ENCODE measurements around the gene HNRNPL. TPM values are rescaled to one million over a fixed set of nuclear protein-coding genes. Genes with fewer than 3 reads are reported as not detected.

Gene HNRNPL
- total and polyA plus RNA-seq, 9 of the 15 experiments (the other 6 are each of a cell fraction or from before 2014, with no cell fraction given): 39.5 to 610 (median 299) TPM

DNA sequence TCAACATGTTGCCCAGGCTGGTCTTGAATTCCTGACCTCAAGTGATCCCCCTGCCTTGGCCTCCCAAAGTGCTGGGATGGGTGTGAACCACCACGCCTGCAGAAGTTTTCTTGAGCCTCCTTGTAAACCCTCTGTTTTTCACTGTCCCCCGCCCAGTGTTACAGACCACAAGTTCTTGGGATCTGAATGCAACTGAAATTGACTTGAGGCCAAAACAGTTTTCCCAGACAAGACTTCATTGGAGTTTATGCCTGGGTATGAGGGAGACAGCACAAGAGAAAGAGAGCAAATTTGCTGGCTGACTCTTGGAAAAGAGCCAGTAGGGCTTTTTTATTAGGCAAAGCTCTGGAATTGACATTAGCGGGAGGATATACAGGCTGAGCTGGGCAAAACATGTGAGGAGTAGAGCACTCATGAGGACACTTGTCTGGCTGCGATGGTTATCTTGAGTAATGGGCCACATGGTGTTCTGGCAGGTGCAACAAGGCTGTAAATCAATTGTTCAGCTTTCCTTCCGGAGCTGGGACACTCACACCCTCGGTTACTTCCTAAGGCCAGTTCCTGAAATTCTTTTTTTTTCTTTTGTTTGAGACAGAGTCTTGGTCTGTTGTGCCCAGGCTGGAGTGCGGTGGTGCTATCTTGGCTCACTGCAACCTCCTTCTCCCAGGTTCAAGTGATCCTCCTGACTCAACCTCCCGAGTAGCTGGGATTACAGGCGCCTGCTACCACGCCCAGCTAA is 12.7 kb upstream of the HNRNPL start (continued):
- TF ChIP-seq, protein P1, sequence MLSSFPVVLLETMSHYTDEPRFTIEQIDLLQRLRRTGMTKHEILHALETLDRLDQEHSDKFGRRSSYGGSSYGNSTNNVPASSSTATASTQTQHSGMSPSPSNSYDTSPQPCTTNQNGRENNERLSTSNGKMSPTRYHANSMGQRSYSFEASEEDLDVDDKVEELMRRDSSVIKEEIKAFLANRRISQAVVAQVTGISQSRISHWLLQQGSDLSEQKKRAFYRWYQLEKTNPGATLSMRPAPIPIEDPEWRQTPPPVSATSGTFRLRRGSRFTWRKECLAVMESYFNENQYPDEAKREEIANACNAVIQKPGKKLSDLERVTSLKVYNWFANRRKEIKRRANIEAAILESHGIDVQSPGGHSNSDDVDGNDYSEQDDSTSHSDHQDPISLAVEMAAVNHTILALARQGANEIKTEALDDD (IDR thresholded peaks at IDR 0.05): no peak
- TF ChIP-seq TAF7 (tag; IDR thresholded peaks at IDR 0.05): no peak
- no peak for TF ChIP-seq ZBTB7A (IDR thresholded peaks at IDR 0.05; ENCODE audit: borderline replicate concordance, control insufficient read depth, low read depth, low read length)
- TF ChIP-seq, protein P2, sequence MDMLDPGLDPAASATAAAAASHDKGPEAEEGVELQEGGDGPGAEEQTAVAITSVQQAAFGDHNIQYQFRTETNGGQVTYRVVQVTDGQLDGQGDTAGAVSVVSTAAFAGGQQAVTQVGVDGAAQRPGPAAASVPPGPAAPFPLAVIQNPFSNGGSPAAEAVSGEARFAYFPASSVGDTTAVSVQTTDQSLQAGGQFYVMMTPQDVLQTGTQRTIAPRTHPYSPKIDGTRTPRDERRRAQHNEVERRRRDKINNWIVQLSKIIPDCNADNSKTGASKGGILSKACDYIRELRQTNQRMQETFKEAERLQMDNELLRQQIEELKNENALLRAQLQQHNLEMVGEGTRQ (CRISPR knock-in tag; IDR thresholded peaks at IDR 0.05): 0 out of 2 replicates have a peak, but pooled peaks have one; percentile 34
- TF ChIP-seq, protein P3, sequence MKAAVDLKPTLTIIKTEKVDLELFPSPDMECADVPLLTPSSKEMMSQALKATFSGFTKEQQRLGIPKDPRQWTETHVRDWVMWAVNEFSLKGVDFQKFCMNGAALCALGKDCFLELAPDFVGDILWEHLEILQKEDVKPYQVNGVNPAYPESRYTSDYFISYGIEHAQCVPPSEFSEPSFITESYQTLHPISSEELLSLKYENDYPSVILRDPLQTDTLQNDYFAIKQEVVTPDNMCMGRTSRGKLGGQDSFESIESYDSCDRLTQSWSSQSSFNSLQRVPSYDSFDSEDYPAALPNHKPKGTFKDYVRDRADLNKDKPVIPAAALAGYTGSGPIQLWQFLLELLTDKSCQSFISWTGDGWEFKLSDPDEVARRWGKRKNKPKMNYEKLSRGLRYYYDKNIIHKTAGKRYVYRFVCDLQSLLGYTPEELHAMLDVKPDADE (conservative IDR thresholded peaks at IDR 0.05; ENCODE audit: control insufficient read depth, low read depth, low read length): no peak
- TF ChIP-seq NCOR1 (IDR thresholded peaks at IDR 0.05): peak; percentile 59
- no peak for TF ChIP-seq CBX5 (IDR thresholded peaks at IDR 0.05; ENCODE audit: borderline replicate concordance, low read depth)
- TF ChIP-seq GTF2F1 (IDR thresholded peaks at IDR 0.05; ENCODE audit: low read depth, low read length): no peak
- no peak for TF ChIP-seq TAF1 (IDR thresholded peaks at IDR 0.05; ENCODE audit: control insufficient read depth, extremely low read depth, insufficient read depth, low read length, severe bottlenecking)
- TF ChIP-seq, protein P4, sequence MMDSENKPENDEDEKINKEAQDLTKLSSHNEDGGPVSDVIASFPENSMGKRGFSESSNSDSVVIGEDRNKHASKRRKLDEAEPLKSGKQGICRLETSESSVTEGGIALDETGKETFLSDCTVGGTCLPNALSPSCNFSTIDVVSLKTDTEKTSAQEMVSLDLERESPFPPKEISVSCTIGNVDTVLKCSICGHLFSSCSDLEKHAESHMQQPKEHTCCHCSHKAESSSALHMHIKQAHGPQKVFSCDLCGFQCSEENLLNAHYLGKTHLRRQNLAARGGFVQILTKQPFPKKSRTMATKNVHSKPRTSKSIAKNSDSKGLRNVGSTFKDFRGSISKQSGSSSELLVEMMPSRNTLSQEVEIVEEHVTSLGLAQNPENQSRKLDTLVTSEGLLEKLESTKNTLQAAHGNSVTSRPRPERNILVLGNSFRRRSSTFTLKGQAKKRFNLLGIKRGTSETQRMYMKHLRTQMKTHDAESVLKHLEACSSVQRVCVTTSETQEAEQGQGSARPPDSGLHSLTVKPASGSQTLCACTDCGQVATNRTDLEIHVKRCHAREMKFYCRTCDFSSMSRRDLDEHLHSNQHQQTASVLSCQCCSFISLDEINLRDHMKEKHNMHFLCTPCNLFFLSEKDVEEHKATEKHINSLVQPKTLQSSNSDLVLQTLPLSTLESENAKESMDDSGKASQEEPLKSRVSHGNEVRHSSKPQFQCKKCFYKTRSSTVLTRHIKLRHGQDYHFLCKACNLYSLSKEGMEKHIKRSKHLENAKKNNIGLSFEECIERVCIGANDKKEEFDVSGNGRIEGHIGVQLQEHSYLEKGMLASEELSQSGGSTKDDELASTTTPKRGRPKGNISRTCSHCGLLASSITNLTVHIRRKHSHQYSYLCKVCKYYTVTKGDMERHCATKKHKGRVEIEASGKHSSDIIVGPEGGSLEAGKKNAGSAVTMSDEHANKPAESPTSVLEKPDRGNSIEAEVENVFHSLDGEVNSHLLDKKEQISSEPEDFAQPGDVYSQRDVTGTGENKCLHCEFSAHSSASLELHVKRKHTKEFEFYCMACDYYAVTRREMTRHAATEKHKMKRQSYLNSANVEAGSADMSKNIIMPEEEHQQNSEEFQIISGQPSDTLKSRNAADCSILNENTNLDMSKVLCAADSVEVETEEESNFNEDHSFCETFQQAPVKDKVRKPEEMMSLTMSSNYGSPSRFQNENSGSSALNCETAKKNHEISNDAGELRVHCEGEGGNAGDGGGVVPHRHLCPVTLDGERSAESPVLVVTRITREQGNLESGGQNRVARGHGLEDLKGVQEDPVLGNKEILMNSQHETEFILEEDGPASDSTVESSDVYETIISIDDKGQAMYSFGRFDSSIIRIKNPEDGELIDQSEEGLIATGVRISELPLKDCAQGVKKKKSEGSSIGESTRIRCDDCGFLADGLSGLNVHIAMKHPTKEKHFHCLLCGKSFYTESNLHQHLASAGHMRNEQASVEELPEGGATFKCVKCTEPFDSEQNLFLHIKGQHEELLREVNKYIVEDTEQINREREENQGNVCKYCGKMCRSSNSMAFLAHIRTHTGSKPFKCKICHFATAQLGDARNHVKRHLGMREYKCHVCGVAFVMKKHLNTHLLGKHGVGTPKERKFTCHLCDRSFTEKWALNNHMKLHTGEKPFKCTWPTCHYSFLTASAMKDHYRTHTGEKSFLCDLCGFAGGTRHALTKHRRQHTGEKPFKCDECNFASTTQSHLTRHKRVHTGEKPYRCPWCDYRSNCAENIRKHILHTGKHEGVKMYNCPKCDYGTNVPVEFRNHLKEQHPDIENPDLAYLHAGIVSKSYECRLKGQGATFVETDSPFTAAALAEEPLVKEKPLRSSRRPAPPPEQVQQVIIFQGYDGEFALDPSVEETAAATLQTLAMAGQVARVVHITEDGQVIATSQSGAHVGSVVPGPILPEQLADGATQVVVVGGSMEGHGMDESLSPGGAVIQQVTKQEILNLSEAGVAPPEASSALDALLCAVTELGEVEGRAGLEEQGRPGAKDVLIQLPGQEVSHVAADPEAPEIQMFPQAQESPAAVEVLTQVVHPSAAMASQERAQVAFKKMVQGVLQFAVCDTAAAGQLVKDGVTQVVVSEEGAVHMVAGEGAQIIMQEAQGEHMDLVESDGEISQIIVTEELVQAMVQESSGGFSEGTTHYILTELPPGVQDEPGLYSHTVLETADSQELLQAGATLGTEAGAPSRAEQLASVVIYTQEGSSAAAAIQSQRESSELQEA (IDR thresholded peaks at IDR 0.05; ENCODE audit: low read depth): no peak
- TF ChIP-seq NR2C1 (IDR thresholded peaks at IDR 0.05): no peak
- 0 out of 2 replicates have a peak, but pooled peaks have one; percentile 46 for TF ChIP-seq NR2C1 (tag; IDR thresholded peaks at IDR 0.05)
- TF ChIP-seq, protein P5, sequence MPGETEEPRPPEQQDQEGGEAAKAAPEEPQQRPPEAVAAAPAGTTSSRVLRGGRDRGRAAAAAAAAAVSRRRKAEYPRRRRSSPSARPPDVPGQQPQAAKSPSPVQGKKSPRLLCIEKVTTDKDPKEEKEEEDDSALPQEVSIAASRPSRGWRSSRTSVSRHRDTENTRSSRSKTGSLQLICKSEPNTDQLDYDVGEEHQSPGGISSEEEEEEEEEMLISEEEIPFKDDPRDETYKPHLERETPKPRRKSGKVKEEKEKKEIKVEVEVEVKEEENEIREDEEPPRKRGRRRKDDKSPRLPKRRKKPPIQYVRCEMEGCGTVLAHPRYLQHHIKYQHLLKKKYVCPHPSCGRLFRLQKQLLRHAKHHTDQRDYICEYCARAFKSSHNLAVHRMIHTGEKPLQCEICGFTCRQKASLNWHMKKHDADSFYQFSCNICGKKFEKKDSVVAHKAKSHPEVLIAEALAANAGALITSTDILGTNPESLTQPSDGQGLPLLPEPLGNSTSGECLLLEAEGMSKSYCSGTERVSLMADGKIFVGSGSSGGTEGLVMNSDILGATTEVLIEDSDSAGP (CRISPR knock-in tag; IDR thresholded peaks at IDR 0.05): no peak
- peak; percentile 97 for TF ChIP-seq ETV1 (tag; conservative IDR thresholded peaks at IDR 0.05; ENCODE audit: low read depth)
